GM12892 (cell line): ENCODE measurements around the gene VPS54.

Experiments
- POLR2A ChIP-seq: IDR thresholded peaks from 2 replicates; pipeline ENCODE4 v1.6.1; 2011; ENCODE audit warnings: low read depth, low read length, control low read depth
- POLR2AphosphoS5 ChIP-seq: IDR thresholded peaks from 2 replicates; pipeline ENCODE4 v1.6.1; 2011; ENCODE audit warnings: low read depth, low read length, control low read depth
- TAF1 ChIP-seq: IDR thresholded peaks from 2 replicates; pipeline ENCODE4 v1.6.1; 2011; ENCODE audit warnings: low read depth, mild to moderate bottlenecking, control low read depth, low read length, borderline replicate concordance

DNA sequence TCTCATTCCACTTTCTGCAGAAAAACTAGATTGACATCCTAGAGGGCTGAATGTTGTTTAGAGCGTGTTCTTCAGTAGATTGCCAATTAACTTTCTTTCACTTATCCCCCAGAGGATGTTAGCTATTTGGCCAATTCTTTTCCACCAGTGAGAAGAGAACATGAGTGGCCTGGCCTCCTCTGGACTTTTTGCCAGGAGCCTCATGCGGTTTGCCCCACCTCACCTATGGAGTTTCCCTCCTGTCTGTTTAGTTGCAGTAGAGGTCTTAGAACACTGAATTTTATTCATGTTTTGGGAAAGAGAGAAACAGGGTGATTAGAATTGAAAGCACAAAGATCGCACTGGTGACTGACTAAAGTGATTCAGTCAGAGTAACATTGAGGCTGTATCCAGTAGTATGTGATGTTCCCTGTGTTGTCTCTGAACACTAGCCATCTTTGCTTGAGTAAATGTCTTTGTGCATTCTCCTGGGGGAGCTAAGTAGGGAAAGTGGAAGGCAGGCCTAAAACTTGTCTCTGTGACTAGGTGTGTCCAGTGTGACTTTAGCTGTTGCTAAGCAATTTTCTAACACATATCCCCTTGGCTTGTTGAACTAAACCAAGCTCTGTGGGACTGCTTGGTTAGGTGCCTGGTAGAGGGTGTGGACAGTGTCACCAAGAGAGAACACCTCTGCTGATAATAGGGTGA, 143.5 kb downstream of the VPS54 start:
- TF ChIP-seq POLR2A = no peak
- no peak for TF ChIP-seq POLR2AphosphoS5
- no peak for TF ChIP-seq TAF1
